Caco-2 (cell line): Measurements from ENCODE around the gene HSPH1. TPM values are rescaled to one million over a fixed set of nuclear protein-coding genes. Genes with fewer than 3 reads are reported as not detected.

Source experiments
- BruUV-seq: library from RNA; stranded (reverse); fragments of 400-500 nt; replicated peaks from 2 replicates; lab custom pipeline; 2021; lab: Mats Ljungman, UMichigan
- CTCF ChIA-PET: fragments of 300-600 bp; sonication (Branson Sonifier 250); formaldehyde crosslinking; loops from one replicate; lab custom pipeline; 2022; ENCODE audit warnings: antibody characterized with exemption; lab: Charles Lee
- POLR2A ChIA-PET: fragments of 300-600 bp; sonication (Branson Sonifier 250); formaldehyde crosslinking; loops from one replicate; lab custom pipeline; 2022; ENCODE audit warnings: antibody characterized with exemption; lab: Charles Lee
- DNase-seq, 2 experiments: peaks; one replicate each; pipeline versions ENCODE4 v3.0.0 to v3.0.0-alpha.2; 2020 to 2022
- H3K27me3 ChIP-seq: replicated peaks from 2 replicates; pipeline ENCODE4 v1.6.0; 2011; ENCODE audit warnings: low read length; ENCODE audit not compliant: control insufficient read depth, insufficient read depth
- H3K36me3 ChIP-seq: 2 replicates; pipeline ENCODE4 v1.5.1; 2011; ENCODE audit warnings: low read length; ENCODE audit not compliant: control insufficient read depth, insufficient read depth
- H3K4me1 ChIP-seq: fragments of 250-450 bp; sonication (Bioruptor Pico); 2 replicates; pipeline ENCODE4 v1.5.1; 2020; ENCODE audit warnings: mild to moderate bottlenecking
- H3K4me3 ChIP-seq: 2 replicates; pipeline ENCODE4 v1.5.1; 2011; ENCODE audit warnings: low read depth, mild to moderate bottlenecking, control low read depth, low read length
- H3K9me3 ChIP-seq: fragments of 250-450 bp; sonication (Bioruptor Pico); 2 replicates; pipeline ENCODE4 v1.5.1; 2020; ENCODE audit warnings: mild to moderate bottlenecking, moderate library complexity
- H3K27ac Mint-ChIP-seq: one replicate; pipeline ENCODE4 v1.8.0; 2022; ENCODE audit warnings: mixed read lengths; ENCODE audit not compliant: unreplicated experiment
- H3K27me3 Mint-ChIP-seq: one replicate; pipeline ENCODE4 v1.8.0; 2022; ENCODE audit warnings: mixed read lengths; ENCODE audit not compliant: insufficient read depth, unreplicated experiment
- H3K36me3 Mint-ChIP-seq: one replicate; pipeline ENCODE4 v1.8.0; 2022; ENCODE audit warnings: mild to moderate bottlenecking, mixed read lengths; ENCODE audit not compliant: insufficient read depth, unreplicated experiment
- H3K4me1 Mint-ChIP-seq: one replicate; pipeline ENCODE4 v1.8.0; 2022; ENCODE audit warnings: low read depth, mixed read lengths; ENCODE audit not compliant: unreplicated experiment
- H3K4me3 Mint-ChIP-seq: one replicate; pipeline ENCODE4 v1.8.0; 2022; ENCODE audit warnings: mild to moderate bottlenecking, moderate library complexity, mixed read lengths; ENCODE audit not compliant: unreplicated experiment
- H3K9me3 Mint-ChIP-seq: one replicate; pipeline ENCODE4 v1.8.0; 2022; ENCODE audit warnings: mixed read lengths; ENCODE audit not compliant: unreplicated experiment
- CTCF ChIP-seq, 2 experiments: fragments of 200-600 bp in 1 of 2; IDR thresholded peaks; 1 replicate in 1 of 2; 2 replicates in 1 of 2; pipeline versions ENCODE4 v1.5.1 to v1.8.0; 2011 to 2022; ENCODE audit warnings: antibody characterized with exemption in 1 of 2, control low read depth in 1 of 2, inconsistent platforms in 1 of 2, low read depth in 1 of 2, low read length in 1 of 2, mild to moderate bottlenecking in 1 of 2, moderate library complexity in 1 of 2; ENCODE audit not compliant: insufficient read depth in 1 of 2, severe bottlenecking in 1 of 2, unreplicated experiment in 1 of 2
- intact Hi-C: fragments of 100-400 bp; cut with micrococcal nuclease; formaldehyde crosslinking; loops from one replicate; pipeline ENCODE4 v1.10.0; 2022; ENCODE audit not compliant: unreplicated experiment
- total RNA-seq: library from RNA; stranded (reverse); gene quantifications from 2 replicates; pipeline ENCODE4 v1.2.3, GENCODE V29; 2022

The HSPH1 gene
- total RNA-seq, 1 experiment from 2014 or later: 141 TPM

- Histone ChIP-seq H3K9me3 (no peaks in the 10 kb centered on the region), H3K4me3 (no peak overlapping the region), H3K4me1 (no peaks in the 10 kb centered on the region), H3K36me3 (peaks cover 1% of the 10 kb centered on the region), H3K27me3 (no peaks in the 10 kb centered on the region)
- intact Hi-C loops: no loop called here
- DNase-seq: no peak
- H3K27ac Mint-ChIP-seq: no peak overlapping the region
- peaks cover 84% of the 10 kb centered on the region for H3K36me3 Mint-ChIP-seq
- ChIA-PET CTCF (no interaction called here), POLR2A (no interaction called here)
- H3K9me3 Mint-ChIP-seq: no peaks in the 10 kb centered on the region
- no peak for TF ChIP-seq CTCF (IDR thresholded peaks at IDR 0.05; ENCODE audit: insufficient read depth in 1 of 2, low read depth in 1 of 2, low read length in 1 of 2, severe bottlenecking in 1 of 2, unreplicated experiment in 1 of 2)
- H3K4me3 Mint-ChIP-seq: no peak overlapping the region
- H3K27me3 Mint-ChIP-seq: no peaks in the 10 kb centered on the region
- H3K4me1 Mint-ChIP-seq: peaks cover 5% of the 10 kb centered on the region
- BruUV-seq: no TSS peak
Observed at GRCh38 chr13:31151837-31152236, 9.9 kb downstream of the HSPH1 start.

- H3K4me1 Mint-ChIP-seq: peaks cover 5% of the 10 kb centered on the region
- peaks cover 2% of the 10 kb centered on the region for H3K36me3 ChIP-seq
- no peak for DNase-seq
- no TSS peak for BruUV-seq
- H3K4me3 Mint-ChIP-seq: no peak overlapping the region
- no peaks in the 10 kb centered on the region for H3K27me3 Mint-ChIP-seq
- no peak for TF ChIP-seq CTCF (IDR thresholded peaks at IDR 0.05; ENCODE audit: insufficient read depth in 1 of 2, low read depth in 1 of 2, low read length in 1 of 2, severe bottlenecking in 1 of 2, unreplicated experiment in 1 of 2)
- H3K9me3 Mint-ChIP-seq: no peaks in the 10 kb centered on the region
- no peaks in the 10 kb centered on the region for H3K9me3 ChIP-seq
- POLR2A ChIA-PET: no interaction called here
- H3K27me3 ChIP-seq: no peaks in the 10 kb centered on the region
- H3K4me1 ChIP-seq: no peaks in the 10 kb centered on the region
- no peak overlapping the region for H3K27ac Mint-ChIP-seq
- intact Hi-C loops: no loop called here
- no peak overlapping the region for H3K4me3 ChIP-seq
- CTCF ChIA-PET: no interaction called here
- peaks cover 87% of the 10 kb centered on the region for H3K36me3 Mint-ChIP-seq
Observed at GRCh38 chr13:31150315-31150985, 11.3 kb downstream of the HSPH1 start.

- Mint-ChIP-seq H3K27me3 (no peaks in the 10 kb centered on the region), H3K9me3 (no peaks in the 10 kb centered on the region), H3K36me3 (peaks cover 87% of the 10 kb centered on the region), H3K4me1 (peaks cover under 1% of the 10 kb centered on the region), H3K4me3 (no peak overlapping the region), H3K27ac (no peak overlapping the region)
- H3K27me3 ChIP-seq: no peaks in the 10 kb centered on the region
- H3K4me1 ChIP-seq: no peaks in the 10 kb centered on the region
- CTCF ChIA-PET: no interaction called here
- H3K9me3 ChIP-seq: no peaks in the 10 kb centered on the region
- H3K36me3 ChIP-seq: peaks cover 2% of the 10 kb centered on the region
- DNase-seq: no peak
- intact Hi-C loops: no loop called here
- POLR2A ChIA-PET: no interaction called here
- no peak overlapping the region for H3K4me3 ChIP-seq
- TF ChIP-seq CTCF (IDR thresholded peaks at IDR 0.05; ENCODE audit: insufficient read depth in 1 of 2, low read depth in 1 of 2, low read length in 1 of 2, severe bottlenecking in 1 of 2, unreplicated experiment in 1 of 2): no peak
- BruUV-seq: no TSS peak
Observed at GRCh38 chr13:31149604-31150003, 12.1 kb downstream of the HSPH1 start.
